Mesenchymal stem cell (in vitro differentiated cells and primary cell): Measurements from ENCODE around the gene PSMB2.

Experiments
- DNase-seq: peaks from one replicate; pipeline ENCODE4 v3.0.0-alpha.2; 2013
- H2AFZ ChIP-seq: one replicate; pipeline ENCODE4 v1.6.1; 2013; ENCODE audit warnings: low read depth, mild to moderate bottlenecking, control low read depth, inconsistent platforms, low read length, moderate library complexity
- H2AK5ac ChIP-seq: 2 replicates; pipeline ENCODE4 v1.6.1; 2013; ENCODE audit warnings: low read length, moderate library complexity, mild to moderate bottlenecking, inconsistent platforms; ENCODE audit not compliant: severe bottlenecking
- H2BK120ac ChIP-seq: one replicate; pipeline ENCODE4 v1.6.1; 2013; ENCODE audit warnings: low read depth, mild to moderate bottlenecking, inconsistent platforms, low read length, moderate library complexity
- H2BK12ac ChIP-seq, 2 experiments: one replicate each; pipeline ENCODE4 v1.6.1; 2013; ENCODE audit warnings: inconsistent platforms in 2 of 2, low read length in 2 of 2, mild to moderate bottlenecking in 2 of 2, moderate library complexity in 2 of 2, control low read depth in 1 of 2
- H2BK15ac ChIP-seq: one replicate; pipeline ENCODE4 v1.6.1; 2013; ENCODE audit warnings: mild to moderate bottlenecking, low read depth, inconsistent platforms; ENCODE audit not compliant: poor library complexity, severe bottlenecking
- H2BK5ac ChIP-seq: 2 replicates; pipeline ENCODE4 v1.6.1; 2013; ENCODE audit warnings: low read depth, mild to moderate bottlenecking, low read length, control low read depth, inconsistent platforms; ENCODE audit not compliant: poor library complexity, severe bottlenecking
- H3K14ac ChIP-seq, 2 experiments: one replicate each; pipeline ENCODE4 v1.6.1; 2013; ENCODE audit warnings: inconsistent platforms in 2 of 2, low read length in 2 of 2, control low read depth in 1 of 2, mild to moderate bottlenecking in 1 of 2, moderate library complexity in 1 of 2
- H3K18ac ChIP-seq, 2 experiments: one replicate each; pipeline ENCODE4 v1.6.1; 2013; ENCODE audit warnings: inconsistent platforms in 2 of 2, low read length in 2 of 2, control low read depth in 1 of 2, low read depth in 1 of 2, mild to moderate bottlenecking in 1 of 2
- H3K23ac ChIP-seq, 2 experiments: one replicate each; pipeline ENCODE4 v1.6.1; 2013; ENCODE audit warnings: inconsistent platforms in 2 of 2, low read length in 2 of 2, mild to moderate bottlenecking in 2 of 2, moderate library complexity in 2 of 2, control low read depth in 1 of 2
- H3K27ac ChIP-seq: 2 replicates; pipeline ENCODE4 v1.5.1; 2013; ENCODE audit warnings: mild to moderate bottlenecking, moderate library complexity, low read length, control low read depth, inconsistent platforms; ENCODE audit not compliant: poor library complexity, severe bottlenecking
- H3K27me3 ChIP-seq, 2 experiments: 2 replicates each; pipeline versions ENCODE4 v1.6.1 to v1.7.0; 2013; ENCODE audit warnings: low read length in 2 of 2, mild to moderate bottlenecking in 2 of 2, moderate library complexity in 2 of 2, control low read depth in 1 of 2, inconsistent platforms in 1 of 2; ENCODE audit not compliant: control insufficient read depth in 1 of 2, insufficient read depth in 1 of 2
- H3K36me3 ChIP-seq, 2 experiments: 2 replicates each; pipeline versions ENCODE4 v1.6.1 to v1.7.0; 2013; ENCODE audit warnings: low read length in 2 of 2, control low read depth in 1 of 2, inconsistent platforms in 1 of 2, low read depth in 1 of 2, mild to moderate bottlenecking in 1 of 2; ENCODE audit not compliant: insufficient read depth in 2 of 2, control insufficient read depth in 1 of 2
- H3K4ac ChIP-seq, 2 experiments: one replicate each; pipeline ENCODE4 v1.6.1; 2013; ENCODE audit warnings: inconsistent platforms in 2 of 2, low read length in 2 of 2, mild to moderate bottlenecking in 2 of 2, moderate library complexity in 2 of 2, control low read depth in 1 of 2, low read depth in 1 of 2
- H3K4me1 ChIP-seq: 2 replicates; pipeline ENCODE4 v1.6.1; 2013; ENCODE audit warnings: low read depth, low read length, control low read depth; ENCODE audit not compliant: control insufficient read depth, insufficient read depth
- H3K4me2 ChIP-seq: 2 replicates; pipeline ENCODE4 v1.6.1; 2013; ENCODE audit warnings: low read length, mild to moderate bottlenecking, inconsistent platforms; ENCODE audit not compliant: poor library complexity, severe bottlenecking
- H3K4me3 ChIP-seq, 2 experiments: 2 replicates each; pipeline versions ENCODE4 v1.5.1 to v1.7.0; 2013; ENCODE audit warnings: low read length in 2 of 2, mild to moderate bottlenecking in 2 of 2, control low read depth in 1 of 2, low read depth in 1 of 2; ENCODE audit not compliant: insufficient read depth in 1 of 2
- H3K79me1 ChIP-seq: replicated peaks from 2 replicates; pipeline ENCODE4 v1.6.1; 2013; ENCODE audit warnings: mild to moderate bottlenecking, control low read depth, low read length, inconsistent platforms; ENCODE audit not compliant: poor library complexity, severe bottlenecking
- H3K9ac ChIP-seq: 2 replicates; pipeline ENCODE4 v1.7.0; 2013; ENCODE audit warnings: mild to moderate bottlenecking, low read length, moderate library complexity
- H3K9me3 ChIP-seq: 2 replicates; pipeline ENCODE4 v1.7.0; 2013; ENCODE audit warnings: mild to moderate bottlenecking, low read length; ENCODE audit not compliant: control insufficient read depth
- H4K8ac ChIP-seq: one replicate; pipeline ENCODE4 v1.6.1; 2013; ENCODE audit warnings: inconsistent platforms, mild to moderate bottlenecking, low read length, moderate library complexity
- H4K91ac ChIP-seq: one replicate; pipeline ENCODE4 v1.6.1; 2013; ENCODE audit warnings: mild to moderate bottlenecking, low read length, inconsistent platforms
- WGBS: methylation state at CpG from one replicate; pipeline ENCODE4 v1.1.7; 2013; ENCODE audit warnings: mixed read lengths; 5-methylcytosine and 5-hydroxymethylcytosine counted together

PSMB2 gene

GRCh38 chr1:35592991-35593769, 48.1 kb downstream of the PSMB2 start:
- no peak overlapping the region for H3K9ac ChIP-seq
- H4K8ac ChIP-seq: no peak overlapping the region
- no peak overlapping the region for H4K91ac ChIP-seq
- peaks cover 2% of the 10 kb centered on the region for H3K79me1 ChIP-seq
- no peak overlapping the region for H2BK12ac ChIP-seq
- H2BK120ac ChIP-seq: no peak overlapping the region
- H3K23ac ChIP-seq: no peak overlapping the region
- no peak overlapping the region for H3K4me2 ChIP-seq
- H3K36me3 ChIP-seq: peaks cover 23 to 32% of the 10 kb centered on the region in 2 experiments
- H3K4ac ChIP-seq: no peak overlapping the region
- no peak overlapping the region for H3K18ac ChIP-seq
- no peak overlapping the region for H2AFZ ChIP-seq
- no peaks in the 10 kb centered on the region for H3K27me3 ChIP-seq
- WGBS: 72% methylated on average over 8 of the region's 8 CpGs
- no peak overlapping the region for H3K14ac ChIP-seq
- H2BK15ac ChIP-seq: no peak overlapping the region
- H2BK5ac ChIP-seq: no peak overlapping the region
- H2AK5ac ChIP-seq: no peak overlapping the region
- no peak overlapping the region for H3K27ac ChIP-seq
- H3K4me3 ChIP-seq: no peak overlapping the region
- no peaks in the 10 kb centered on the region for H3K9me3 ChIP-seq
- no peak for DNase-seq
- no peaks in the 10 kb centered on the region for H3K4me1 ChIP-seq

- Histone ChIP-seq H3K27ac (no peak overlapping the region), H3K4me3 (no peak overlapping the region), H3K9ac (no peak overlapping the region), H3K23ac (no peak overlapping the region), H2AFZ (no peak overlapping the region), H3K79me1 (no peaks in the 10 kb centered on the region), H3K4ac (no peak overlapping the region), H3K4me2 (no peak overlapping the region), H4K91ac (peak overlapping the region; percentile 52), H2BK12ac (no peak overlapping the region), H3K18ac (no peak overlapping the region), H2BK15ac (no peak overlapping the region), H2BK5ac (no peak overlapping the region), H2BK120ac (no peak overlapping the region), H3K9me3 (no peaks in the 10 kb centered on the region), H2AK5ac (no peak overlapping the region), H3K4me1 (no peaks in the 10 kb centered on the region), H3K14ac (no peak overlapping the region), H3K27me3 (no peaks in the 10 kb centered on the region), H3K36me3 (peaks cover 12 to 25% of the 10 kb centered on the region in 2 experiments), H4K8ac (no peak overlapping the region)
- DNase-seq: no peak
- WGBS: 98% methylated on average over 8 of the region's 8 CpGs
Measured at GRCh38 chr1:35591211-35591610, 50.1 kb downstream of the PSMB2 start.

- DNase-seq: no peak
- peaks cover 8 to 23% of the 10 kb centered on the region in 2 experiments for H3K36me3 ChIP-seq
- H3K9me3 ChIP-seq: no peaks in the 10 kb centered on the region
- H3K79me1 ChIP-seq: no peaks in the 10 kb centered on the region
- H4K8ac ChIP-seq: no peak overlapping the region
- no peak overlapping the region for H3K18ac ChIP-seq
- H2BK120ac ChIP-seq: no peak overlapping the region
- no peak overlapping the region for H4K91ac ChIP-seq
- H3K27me3 ChIP-seq: no peaks in the 10 kb centered on the region
- no peak overlapping the region for H2AFZ ChIP-seq
- H3K23ac ChIP-seq: no peak overlapping the region
- 96% methylated on average over 25 of the region's 25 CpGs for WGBS
- no peak overlapping the region for H2BK12ac ChIP-seq
- peak overlapping the region in 1 of 2 experiments; percentile 30 for H3K14ac ChIP-seq
- H2BK15ac ChIP-seq: no peak overlapping the region
- H2BK5ac ChIP-seq: no peak overlapping the region
- no peak overlapping the region for H3K4me3 ChIP-seq
- H2AK5ac ChIP-seq: no peak overlapping the region
- H3K4me1 ChIP-seq: no peaks in the 10 kb centered on the region
- no peak overlapping the region for H3K4me2 ChIP-seq
- no peak overlapping the region for H3K9ac ChIP-seq
- H3K27ac ChIP-seq: no peak overlapping the region
- no peak overlapping the region for H3K4ac ChIP-seq
Measured at GRCh38 chr1:35590476-35591040, 50.8 kb downstream of the PSMB2 start.

- Histone ChIP-seq H3K4me3 (no peak overlapping the region), H2BK15ac (peak overlapping the region; percentile 49), H3K9me3 (no peaks in the 10 kb centered on the region), H3K18ac (no peak overlapping the region), H2BK5ac (no peak overlapping the region), H4K8ac (no peak overlapping the region), H2BK120ac (no peak overlapping the region), H3K4me2 (no peak overlapping the region), H3K9ac (no peak overlapping the region), H3K27me3 (no peaks in the 10 kb centered on the region), H2AFZ (no peak overlapping the region), H3K23ac (no peak overlapping the region), H2AK5ac (no peak overlapping the region), H3K14ac (no peak overlapping the region), H3K4ac (no peak overlapping the region), H4K91ac (peak overlapping the region; percentile 74), H3K27ac (no peak overlapping the region), H3K4me1 (no peaks in the 10 kb centered on the region), H3K79me1 (no peaks in the 10 kb centered on the region), H3K36me3 (peaks cover 7 to 20% of the 10 kb centered on the region in 2 experiments), H2BK12ac (no peak overlapping the region)
- no peak for DNase-seq
- WGBS: 98% methylated on average over 15 of the region's 15 CpGs
Measured at GRCh38 chr1:35589516-35590427, 51.6 kb downstream of the PSMB2 start.
